ENCODE results near the gene AGA. TPM values are rescaled to one million over a fixed set of nuclear protein-coding genes. Genes with fewer than 3 reads are reported as not detected.

Gene AGA
- total RNA-seq, 1 experiment from 2014 or later: 18.3 TPM

DNA sequence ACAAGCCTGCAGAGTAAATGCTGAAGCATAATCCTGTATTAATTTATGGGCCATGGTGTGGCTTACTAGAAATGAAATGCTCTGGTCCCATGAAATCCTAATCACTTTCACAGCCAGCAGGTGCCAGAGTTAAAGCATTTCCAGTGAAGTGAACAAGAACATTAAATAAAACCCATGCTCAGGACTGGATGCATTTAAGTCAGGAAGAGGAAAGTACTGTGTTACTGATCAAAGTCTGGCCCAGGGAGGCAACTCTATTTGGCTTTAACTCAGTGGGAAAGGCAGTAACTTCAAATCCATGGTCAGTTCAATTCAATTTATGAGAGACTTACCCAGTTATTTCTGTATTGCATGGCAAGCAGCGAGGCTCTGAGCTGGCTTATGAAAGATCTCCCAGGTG lies 29.2 kb downstream of the AGA start:
- CTCF ChIA-PET: interaction anchor here (1.1 kb wide), 1 partner anchor 20 kb away, joined by 3 read pairs; no protein-coding TSS in a partner anchor
- no peak for DNase-seq (ENCODE audit: unreplicated experiment)
- H3K27ac Mint-ChIP-seq (ENCODE audit: low read depth, unreplicated experiment): no peak overlapping the region

GRCh38 chr4:177411996-177412395 lies 30.2 kb downstream of the AGA start:
- no peak for DNase-seq (ENCODE audit: unreplicated experiment)
- BruUV-seq (replicated peaks): no TSS peak
- no peaks in the 10 kb centered on the region for H3K36me3 Mint-ChIP-seq (ENCODE audit: insufficient read depth, unreplicated experiment)
- CTCF ChIA-PET: no interaction called here
- no peaks in the 10 kb centered on the region for H3K4me1 Mint-ChIP-seq (ENCODE audit: insufficient read depth, unreplicated experiment)
- H3K9me3 Mint-ChIP-seq (ENCODE audit: unreplicated experiment): no peaks in the 10 kb centered on the region
- no peaks in the 10 kb centered on the region for H3K27me3 Mint-ChIP-seq (ENCODE audit: insufficient read depth, unreplicated experiment)
- H3K27ac Mint-ChIP-seq (ENCODE audit: low read depth, unreplicated experiment): no peak overlapping the region
- intact Hi-C loops (cut with micrococcal nuclease): no loop called here
- TF ChIP-seq, protein P1, sequence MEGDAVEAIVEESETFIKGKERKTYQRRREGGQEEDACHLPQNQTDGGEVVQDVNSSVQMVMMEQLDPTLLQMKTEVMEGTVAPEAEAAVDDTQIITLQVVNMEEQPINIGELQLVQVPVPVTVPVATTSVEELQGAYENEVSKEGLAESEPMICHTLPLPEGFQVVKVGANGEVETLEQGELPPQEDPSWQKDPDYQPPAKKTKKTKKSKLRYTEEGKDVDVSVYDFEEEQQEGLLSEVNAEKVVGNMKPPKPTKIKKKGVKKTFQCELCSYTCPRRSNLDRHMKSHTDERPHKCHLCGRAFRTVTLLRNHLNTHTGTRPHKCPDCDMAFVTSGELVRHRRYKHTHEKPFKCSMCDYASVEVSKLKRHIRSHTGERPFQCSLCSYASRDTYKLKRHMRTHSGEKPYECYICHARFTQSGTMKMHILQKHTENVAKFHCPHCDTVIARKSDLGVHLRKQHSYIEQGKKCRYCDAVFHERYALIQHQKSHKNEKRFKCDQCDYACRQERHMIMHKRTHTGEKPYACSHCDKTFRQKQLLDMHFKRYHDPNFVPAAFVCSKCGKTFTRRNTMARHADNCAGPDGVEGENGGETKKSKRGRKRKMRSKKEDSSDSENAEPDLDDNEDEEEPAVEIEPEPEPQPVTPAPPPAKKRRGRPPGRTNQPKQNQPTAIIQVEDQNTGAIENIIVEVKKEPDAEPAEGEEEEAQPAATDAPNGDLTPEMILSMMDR (IDR thresholded peaks at IDR 0.05; ENCODE audit: unreplicated experiment): no peak
- no peak overlapping the region for H3K4me3 Mint-ChIP-seq (ENCODE audit: unreplicated experiment)
- POLR2A ChIA-PET: no interaction called here

More for the DNA sequence above, 29.2 kb downstream of the AGA start:
- no peak overlapping the region for H3K4me3 Mint-ChIP-seq (ENCODE audit: unreplicated experiment)
- no TSS peak for BruUV-seq (replicated peaks)
- no peaks in the 10 kb centered on the region for H3K27me3 Mint-ChIP-seq (ENCODE audit: insufficient read depth, unreplicated experiment)
- TF ChIP-seq, protein P1 (IDR thresholded peaks at IDR 0.05; ENCODE audit: unreplicated experiment): no peak
- POLR2A ChIA-PET: no interaction called here
- H3K4me1 Mint-ChIP-seq (ENCODE audit: insufficient read depth, unreplicated experiment): no peaks in the 10 kb centered on the region
- H3K36me3 Mint-ChIP-seq (ENCODE audit: insufficient read depth, unreplicated experiment): no peaks in the 10 kb centered on the region
- H3K9me3 Mint-ChIP-seq (ENCODE audit: unreplicated experiment): no peaks in the 10 kb centered on the region
- intact Hi-C loops (cut with micrococcal nuclease): no loop called here

GRCh38 chr4:177410566-177410965 lies 31.7 kb downstream of the AGA start:
- no peak for DNase-seq (ENCODE audit: unreplicated experiment)
- no peaks in the 10 kb centered on the region for H3K27me3 Mint-ChIP-seq (ENCODE audit: insufficient read depth, unreplicated experiment)
- no peaks in the 10 kb centered on the region for H3K4me1 Mint-ChIP-seq (ENCODE audit: insufficient read depth, unreplicated experiment)
- H3K36me3 Mint-ChIP-seq (ENCODE audit: insufficient read depth, unreplicated experiment): no peaks in the 10 kb centered on the region
- ChIA-PET POLR2A (interaction anchor here (0.6 kb wide), 1 partner anchor 104 kb away, joined by 3 read pairs; no protein-coding TSS in a partner anchor), CTCF (no interaction called here)
- intact Hi-C loops (cut with micrococcal nuclease): no loop called here
- BruUV-seq (replicated peaks): no TSS peak
- no peak overlapping the region for H3K27ac Mint-ChIP-seq (ENCODE audit: low read depth, unreplicated experiment)
- H3K9me3 Mint-ChIP-seq (ENCODE audit: unreplicated experiment): no peaks in the 10 kb centered on the region
- TF ChIP-seq, protein P1 (IDR thresholded peaks at IDR 0.05; ENCODE audit: unreplicated experiment): no peak
- no peak overlapping the region for H3K4me3 Mint-ChIP-seq (ENCODE audit: unreplicated experiment)

- CTCF ChIA-PET: no interaction called here
- H3K27ac Mint-ChIP-seq (ENCODE audit: low read depth, unreplicated experiment): no peak overlapping the region
- no TSS peak for BruUV-seq (replicated peaks)
Measured at GRCh38 chr4:177408023-177408422, 34.2 kb downstream of the AGA start.

More at GRCh38 chr4:177408023-177408422, 34.2 kb downstream of the AGA start:
- no peak for DNase-seq (ENCODE audit: unreplicated experiment)
- Mint-ChIP-seq H3K4me3 (ENCODE audit: unreplicated experiment) (no peak overlapping the region), H3K4me1 (ENCODE audit: insufficient read depth, unreplicated experiment) (no peaks in the 10 kb centered on the region), H3K36me3 (ENCODE audit: insufficient read depth, unreplicated experiment) (no peaks in the 10 kb centered on the region), H3K9me3 (ENCODE audit: unreplicated experiment) (no peaks in the 10 kb centered on the region), H3K27me3 (ENCODE audit: insufficient read depth, unreplicated experiment) (no peaks in the 10 kb centered on the region)
- TF ChIP-seq, protein P1 (IDR thresholded peaks at IDR 0.05; ENCODE audit: unreplicated experiment): no peak
- POLR2A ChIA-PET: no interaction called here
- intact Hi-C loops (cut with micrococcal nuclease): no loop called here
